HepG2 (cell line): Measurements from ENCODE around the gene RSRC2. TPM values are rescaled to one million over a fixed set of nuclear protein-coding genes. Genes with fewer than 3 reads are reported as not detected.
A peak's percentile ranks its signal among the peaks of the same experiment; 100 is the strongest.

ENCODE experiments used
- ATF3 ChIP-seq: sonication (generic); formaldehyde crosslinking; IDR thresholded peaks from 2 replicates; pipeline ENCODE4 v1.4.0; 2020; ENCODE audit warnings: missing genetic modification reagents
- BRD4 ChIP-seq: sonication (generic); formaldehyde crosslinking; IDR thresholded peaks from 2 replicates; pipeline ENCODE4 v1.4.0; 2020; ENCODE audit warnings: missing genetic modification reagents
- CREM ChIP-seq, 2 experiments: sonication (generic) in 1 of 2; formaldehyde crosslinking in 1 of 2; IDR thresholded peaks; 2 replicates each; pipeline versions ENCODE4 v1.4.0 to v1.6.1; 2016 to 2020; ENCODE audit warnings: antibody characterized with exemption in 1 of 2, mild to moderate bottlenecking in 1 of 2, missing genetic modification reagents in 1 of 2
- FOXO1 ChIP-seq: sonication (generic); formaldehyde crosslinking; IDR thresholded peaks from 2 replicates; pipeline ENCODE4 v1.4.0; 2020; ENCODE audit warnings: missing genetic modification reagents
- GTF3A ChIP-seq: sonication (generic); formaldehyde crosslinking; conservative IDR thresholded peaks from 2 replicates; pipeline ENCODE4 v1.4.0; 2020; ENCODE audit warnings: mild to moderate bottlenecking, missing genetic modification reagents
- HNRNPK ChIP-seq: fragments of 200-400 bp; formaldehyde crosslinking; IDR thresholded peaks from 2 replicates; pipeline ENCODE4 v1.6.1; 2018; ENCODE audit warnings: low read length, low read depth, moderate library complexity, mild to moderate bottlenecking; ENCODE audit not compliant: poor library complexity, severe bottlenecking
- KLF12 ChIP-seq: sonication (generic); formaldehyde crosslinking; IDR thresholded peaks from 2 replicates; pipeline ENCODE4 v1.4.0; 2020; ENCODE audit warnings: missing genetic modification reagents, borderline replicate concordance
- MEIS2 ChIP-seq: sonication (generic); formaldehyde crosslinking; IDR thresholded peaks from 2 replicates; pipeline ENCODE4 v1.9.0; 2021; ENCODE audit warnings: mild to moderate bottlenecking, missing genetic modification reagents
- RARG ChIP-seq: sonication (generic); formaldehyde crosslinking; IDR thresholded peaks from 2 replicates; pipeline ENCODE4 v1.4.0; 2020; ENCODE audit warnings: low read depth, mild to moderate bottlenecking, missing genetic modification reagents
- REXO4 ChIP-seq: sonication (generic); formaldehyde crosslinking; IDR thresholded peaks from 2 replicates; pipeline ENCODE4 v1.8.0; 2022; ENCODE audit warnings: missing genetic modification reagents, mild to moderate bottlenecking, borderline replicate concordance
- SIN3A ChIP-seq: IDR thresholded peaks from 2 replicates; pipeline ENCODE4 v1.6.1; 2011; ENCODE audit warnings: low read depth, mild to moderate bottlenecking, control low read depth, low read length, borderline replicate concordance
- YEATS4 ChIP-seq: sonication (generic); formaldehyde crosslinking; IDR thresholded peaks from 2 replicates; pipeline ENCODE4 v1.4.0; 2020; ENCODE audit warnings: missing genetic modification reagents, borderline replicate concordance
- ZBTB10 ChIP-seq: sonication (generic); formaldehyde crosslinking; IDR thresholded peaks from 2 replicates; pipeline ENCODE4 v1.4.0; 2020; ENCODE audit warnings: missing genetic modification reagents, borderline replicate concordance
- ZBTB21 ChIP-seq: sonication (generic); formaldehyde crosslinking; IDR thresholded peaks from 2 replicates; pipeline ENCODE4 v1.4.0; 2020; ENCODE audit warnings: missing genetic modification reagents
- ZC3H13 ChIP-seq: sonication (generic); formaldehyde crosslinking; IDR thresholded peaks from 2 replicates; pipeline ENCODE4 v1.8.1; 2023; ENCODE audit warnings: mild to moderate bottlenecking, missing genetic modification reagents, moderate library complexity
- ZNF10 ChIP-seq: sonication (generic); formaldehyde crosslinking; IDR thresholded peaks from 2 replicates; pipeline ENCODE4 v1.4.0; 2020; ENCODE audit warnings: mild to moderate bottlenecking, low read depth, missing genetic modification reagents, borderline replicate concordance
- ZNF160 ChIP-seq: sonication (generic); formaldehyde crosslinking; IDR thresholded peaks from 2 replicates; pipeline ENCODE4 v1.8.0; 2022; ENCODE audit warnings: mild to moderate bottlenecking, inconsistent platforms, missing genetic modification reagents
- ZNF205 ChIP-seq: IDR thresholded peaks from 2 replicates; pipeline ENCODE4 v1.6.1; 2018; ENCODE audit warnings: missing biosample characterization, missing genetic modification reagents
- ZNF232 ChIP-seq: sonication (generic); formaldehyde crosslinking; IDR thresholded peaks from 2 replicates; pipeline ENCODE4 v1.4.0; 2020; ENCODE audit warnings: missing genetic modification reagents, borderline replicate concordance
- ZNF256 ChIP-seq: sonication (generic); formaldehyde crosslinking; conservative IDR thresholded peaks from 2 replicates; pipeline ENCODE4 v1.4.0; 2020; ENCODE audit warnings: missing genetic modification reagents
- ZNF557 ChIP-seq: sonication (generic); formaldehyde crosslinking; IDR thresholded peaks from 2 replicates; pipeline ENCODE4 v1.4.0; 2020; ENCODE audit warnings: missing genetic modification reagents
- ZNF768 ChIP-seq: sonication (generic); formaldehyde crosslinking; IDR thresholded peaks from 2 replicates; pipeline ENCODE4 v1.4.0; 2020; ENCODE audit warnings: missing genetic modification reagents
- ZNF776 ChIP-seq: sonication (generic); formaldehyde crosslinking; IDR thresholded peaks from 2 replicates; pipeline ENCODE4 v1.4.0; 2020; ENCODE audit warnings: mild to moderate bottlenecking, missing genetic modification reagents
- ZSCAN29 ChIP-seq: sonication (generic); formaldehyde crosslinking; conservative IDR thresholded peaks from 2 replicates; pipeline ENCODE4 v1.4.0; 2020; ENCODE audit warnings: mild to moderate bottlenecking, missing genetic modification reagents
- ZSCAN30 ChIP-seq: sonication (generic); formaldehyde crosslinking; IDR thresholded peaks from 2 replicates; pipeline ENCODE4 v1.5.0; 2020; ENCODE audit warnings: mild to moderate bottlenecking, missing genetic modification reagents
- ZSCAN31 ChIP-seq: sonication (generic); formaldehyde crosslinking; IDR thresholded peaks from 2 replicates; pipeline ENCODE4 v1.5.0; 2020; ENCODE audit warnings: low read depth, mild to moderate bottlenecking, missing genetic modification reagents
- polyA plus RNA-seq, 8 experiments: library from polyadenylated mRNA; depleted of rRNA in 3 of 8; stranded (reverse) in 7 of 8; unstranded in 1 of 8; fragments of >200 nt; fragmentation: Illumina TruSeq in 4 of 8; extraction: Trizol in 4 of 8; gene quantifications; 2 replicates each; pipeline versions ENCODE4 v1.2.1 to v1.2.3, GENCODE V29; 2011 to 2016; ENCODE audit warnings: low read depth in 4 of 8, missing spikeins in 1 of 8, mixed read lengths in 1 of 8; ENCODE audit not compliant: insufficient read depth in 1 of 8
- total RNA-seq, 5 experiments: library from RNA; depleted of rRNA; stranded (reverse); fragments of >200 nt; fragmentation: Illumina TruSeq; extraction: Trizol; gene quantifications; 2 replicates each; pipeline ENCODE4 v1.2.3, GENCODE V29; 2016; ENCODE audit warnings: low read depth in 1 of 5
- TF ChIP-seq, protein P1 (sequence below): sonication (generic); formaldehyde crosslinking; IDR thresholded peaks from 2 replicates; pipeline ENCODE4 v1.5.0; 2020; ENCODE audit warnings: mild to moderate bottlenecking, low read depth, missing genetic modification reagents, borderline replicate concordance

The RSRC2 gene
- total and polyA plus RNA-seq, 2 of the 13 experiments (the other 11 are each of a cell fraction or from before 2014, with no cell fraction given): 31.4 to 77.8 TPM

- TF ChIP-seq YEATS4 (peak; percentile 81; the same call in 1 of the 2 replicates), ZNF256 (CRISPR knock-in tag) (no peak), CREM (IDR thresholded peaks at IDR 0.05) (peak; percentile 14; the same call in 1 of the 2 replicates), CREM (CRISPR knock-in tag; IDR thresholded peaks at IDR 0.05) (no peak), ZSCAN30 (CRISPR knock-in tag) (no peak), ZNF776 (CRISPR knock-in tag) (no peak), GTF3A (CRISPR knock-in tag) (no peak), ZNF160 (CRISPR knock-in tag) (0 out of 2 replicates have a peak, but pooled peaks have one; percentile 5), ZNF232 (CRISPR knock-in tag) (peak; percentile 30; the same call in 1 of the 2 replicates), HNRNPK (peak; percentile 10), ATF3 (CRISPR knock-in tag) (no peak), ZNF768 (CRISPR knock-in tag) (0 out of 2 replicates have a peak, but pooled peaks have one; percentile 40), SIN3A (peak; percentile 77; the same call in 1 of the 2 replicates), ZNF205 (CRISPR knock-in tag) (no peak), ZBTB10 (CRISPR knock-in tag) (0 out of 2 replicates have a peak, but pooled peaks have one; percentile 49), BRD4 (CRISPR knock-in tag) (peak; percentile 53; the same call in 1 of the 2 replicates), ZNF557 (CRISPR knock-in tag) (no peak), ZBTB21 (CRISPR knock-in tag) (peak; percentile 89), ZSCAN31 (CRISPR knock-in tag) (peak; percentile 57), ZNF10 (0 out of 2 replicates have a peak, but pooled peaks have one; percentile 15), ZSCAN29 (CRISPR knock-in tag) (peak; percentile 98), FOXO1 (0 out of 2 replicates have a peak, but pooled peaks have one; percentile 5), REXO4 (CRISPR knock-in tag) (0 out of 2 replicates have a peak, but pooled peaks have one; percentile 34), KLF12 (CRISPR knock-in tag) (no peak), MEIS2 (CRISPR knock-in tag) (peak; percentile 60; the same call in 1 of the 2 replicates), ZC3H13 (no peak; the same call in 1 of the 2 replicates), RARG (CRISPR knock-in tag) (no peak)
- TF ChIP-seq, protein P1, sequence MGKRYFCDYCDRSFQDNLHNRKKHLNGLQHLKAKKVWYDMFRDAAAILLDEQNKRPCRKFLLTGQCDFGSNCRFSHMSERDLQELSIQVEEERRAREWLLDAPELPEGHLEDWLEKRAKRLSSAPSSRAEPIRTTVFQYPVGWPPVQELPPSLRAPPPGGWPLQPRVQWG (CRISPR knock-in tag): no peak
These were observed 26.6 kb downstream of the RSRC2 start (continued) for GRCh38 chr12:122499991-122500684.
